ENCODE results near the gene PRDM16.

Gene PRDM16

DNA sequence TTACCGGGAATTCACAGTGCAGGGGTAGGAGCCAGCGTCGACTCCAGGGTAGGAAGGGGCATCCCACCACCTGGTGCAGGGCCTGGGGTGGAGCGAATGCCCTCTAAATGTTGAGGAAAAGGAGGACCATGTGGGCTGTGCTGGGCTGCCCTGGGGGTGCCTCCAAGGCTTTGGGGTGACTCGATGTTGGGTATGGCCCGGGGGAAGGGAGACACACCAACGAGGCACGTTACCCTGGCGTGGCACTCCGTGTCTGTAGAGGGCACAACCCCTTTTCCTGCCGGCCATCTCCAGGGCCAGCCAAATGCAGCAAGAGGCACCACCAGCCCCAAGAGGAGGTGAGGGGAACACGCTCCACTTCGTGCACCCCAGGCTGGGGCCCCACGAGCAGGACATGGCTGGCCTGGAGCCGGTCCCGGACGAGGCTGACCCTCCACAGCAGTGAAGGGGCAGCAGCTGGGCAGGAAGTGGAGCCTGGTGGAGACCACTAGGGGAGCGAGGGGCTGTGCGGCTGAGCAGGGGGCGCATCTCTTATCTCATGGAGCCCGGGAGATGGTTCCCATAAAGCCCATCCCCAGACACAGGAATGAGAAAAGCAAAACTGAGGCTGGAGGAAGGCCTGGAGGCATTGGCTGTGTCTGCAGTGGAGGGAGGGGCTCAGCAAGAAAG is 36.5 kb upstream of the PRDM16 start:
- DNase-seq (ENCODE audit: low read depth) = no peak

GRCh38 chr1:3033040-3033789 is 35.8 kb upstream of the PRDM16 start:
- no peak for DNase-seq (ENCODE audit: low read depth)

DNA sequence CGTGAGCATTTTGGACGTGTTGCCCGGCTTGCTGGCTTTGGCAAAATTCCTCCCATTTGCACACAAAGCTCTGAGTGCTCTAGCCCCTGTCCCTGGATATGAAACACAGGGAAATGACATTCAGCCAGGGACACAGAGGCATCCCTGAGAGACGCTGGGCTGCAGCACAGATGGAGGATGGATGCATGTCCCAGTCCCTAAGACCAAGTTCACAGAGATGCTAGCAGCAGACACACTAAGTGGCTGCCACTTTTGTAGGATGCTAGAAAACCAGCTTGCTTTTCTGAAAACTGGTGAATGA is 35.3 kb upstream of the PRDM16 start:
- no peak for DNase-seq (ENCODE audit: low read depth)

DNA sequence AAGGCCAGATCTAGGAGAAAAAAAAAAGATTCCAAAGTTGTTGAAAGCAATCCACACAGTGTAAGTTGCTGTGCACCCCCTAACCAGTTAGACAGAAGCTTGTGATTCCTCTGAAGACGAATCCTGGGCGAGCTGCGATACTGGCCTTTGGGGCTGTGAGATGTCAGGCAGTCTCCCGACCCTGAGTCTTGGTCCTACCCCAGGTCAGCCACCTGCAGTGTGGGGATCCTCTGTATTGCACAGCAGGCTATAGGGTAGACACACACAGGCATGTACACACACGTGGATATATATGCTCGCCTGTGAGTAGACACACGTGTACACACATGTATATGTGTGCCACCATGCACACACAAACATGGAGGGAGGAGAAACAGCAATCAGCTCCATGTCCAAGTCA is 34.8 kb upstream of the PRDM16 start:
- DNase-seq (ENCODE audit: low read depth) = no peak

DNA sequence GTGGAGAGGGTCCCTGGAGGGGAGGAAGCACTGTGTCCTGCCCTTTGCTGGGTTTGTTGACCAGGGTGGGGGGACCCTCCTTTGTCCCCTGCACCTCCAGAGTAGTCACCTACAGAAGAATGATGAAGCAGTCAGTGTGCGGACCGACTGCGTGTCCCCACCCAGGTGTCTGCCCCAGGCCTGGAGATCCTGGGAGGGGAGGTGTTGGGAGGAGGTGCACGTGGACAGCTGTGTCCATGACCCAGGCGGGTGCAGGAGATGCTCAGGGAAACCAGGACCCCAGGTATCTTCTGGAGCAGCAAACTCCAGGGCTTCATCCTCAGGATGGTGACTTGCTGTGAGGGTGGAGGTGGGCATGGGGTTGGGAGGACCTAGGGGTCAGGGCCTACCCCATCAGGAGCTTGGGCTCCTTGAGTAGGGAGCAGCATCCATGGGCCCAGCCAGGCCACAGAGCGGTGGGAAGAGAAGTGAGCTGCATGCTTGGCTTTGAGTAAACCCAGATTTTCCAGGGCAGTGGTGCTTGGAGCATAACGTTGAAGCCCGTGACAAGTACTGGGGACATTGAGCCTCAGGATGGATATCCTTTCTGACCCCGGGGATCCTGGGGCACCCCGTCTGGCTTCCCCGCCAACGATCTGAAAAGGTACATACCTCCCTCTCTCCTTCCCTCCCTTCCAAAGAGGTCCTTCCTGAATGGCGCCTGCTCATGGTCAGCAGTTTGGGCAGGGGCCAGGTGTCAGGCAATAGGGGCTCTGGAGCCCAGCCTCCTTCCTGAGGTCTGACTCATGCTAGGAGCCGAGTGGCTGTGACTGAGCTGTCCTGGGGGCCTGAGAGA is 34.1 kb upstream of the PRDM16 start:
- DNase-seq (ENCODE audit: low read depth) = no peak

DNA sequence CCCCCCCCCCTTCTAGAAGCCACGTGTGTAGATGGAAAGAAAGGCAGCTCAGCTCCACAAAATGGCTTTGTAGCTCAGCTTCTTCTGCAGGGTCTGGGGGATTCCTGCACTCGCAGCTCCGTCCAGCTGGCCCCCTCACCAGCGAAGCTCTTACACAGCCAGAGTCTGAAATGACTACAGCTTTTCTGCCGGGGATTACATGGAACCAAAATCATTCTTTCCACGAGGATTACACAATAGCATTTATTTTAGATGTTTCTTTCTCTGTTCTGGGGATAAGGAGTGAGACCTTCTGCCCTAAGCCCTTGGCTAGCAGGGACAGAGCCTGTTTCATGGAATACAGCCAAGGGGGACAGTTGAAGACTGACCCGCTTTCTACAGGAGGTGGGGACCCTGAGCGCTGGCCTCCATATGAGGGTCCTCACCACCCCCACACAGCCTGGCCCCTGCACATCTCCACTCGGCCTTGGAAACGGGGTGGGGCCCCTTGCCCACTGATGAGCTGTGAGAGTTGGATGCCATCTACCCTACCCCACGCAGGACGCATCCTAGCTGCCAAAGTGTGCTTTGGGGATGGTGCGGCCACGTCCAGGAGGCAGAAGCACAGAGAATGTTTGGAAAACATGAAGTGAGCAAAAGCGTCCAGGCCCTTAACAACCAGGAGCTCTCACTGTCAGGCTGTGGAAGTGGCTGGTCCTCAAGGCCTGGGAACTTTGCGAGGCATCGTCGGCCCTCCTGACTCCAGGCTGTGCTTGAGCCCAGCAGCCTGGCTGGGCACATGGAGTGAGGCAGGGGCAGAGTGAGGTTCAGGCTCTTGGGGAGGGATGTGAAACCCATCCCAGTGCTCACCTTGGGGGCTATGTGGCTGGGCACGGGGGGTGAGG is 33.2 kb upstream of the PRDM16 start:
- no peak for DNase-seq (ENCODE audit: low read depth)

DNA sequence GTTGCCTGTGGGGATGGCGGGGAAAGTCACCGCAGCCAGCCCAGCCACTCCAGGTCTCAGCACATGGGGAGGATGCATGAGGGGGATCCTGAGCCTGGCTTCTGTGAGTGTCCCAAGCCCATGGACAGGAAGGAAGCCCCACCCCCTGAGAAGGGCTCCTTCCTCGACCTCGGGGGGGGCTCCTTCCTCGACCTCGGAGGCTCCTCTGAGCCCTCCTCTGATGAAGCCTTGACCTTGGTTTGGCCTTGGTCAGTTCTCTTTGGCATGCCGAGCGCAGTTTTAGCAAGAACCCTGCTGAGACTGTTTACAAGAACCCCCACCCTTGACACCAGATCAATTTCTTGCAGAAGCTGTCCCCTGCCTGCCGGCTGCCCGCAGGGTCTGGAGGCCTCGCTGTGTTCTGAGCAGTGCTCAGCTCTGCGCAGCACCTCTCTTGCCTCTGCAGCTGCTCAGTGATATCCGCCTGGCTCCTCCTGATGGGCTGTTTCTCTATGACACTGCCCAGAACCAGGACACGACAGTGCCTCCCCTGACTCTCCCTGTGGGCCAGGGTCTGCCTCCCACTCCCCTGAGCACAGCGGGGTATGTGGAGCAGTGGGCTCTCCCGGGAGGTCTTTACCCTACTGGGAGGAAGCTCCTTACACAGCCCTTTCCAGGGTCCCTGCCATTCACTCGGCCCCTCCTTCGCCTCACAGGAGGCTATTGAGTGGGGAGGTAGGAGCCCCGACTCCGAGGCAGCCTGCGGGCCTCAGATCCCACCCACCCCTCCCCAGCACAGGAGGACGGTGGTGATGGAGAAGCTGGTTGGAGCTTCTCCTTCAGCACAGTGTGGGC is 32.3 kb upstream of the PRDM16 start:
- DNase-seq (ENCODE audit: low read depth) = no peak

DNA sequence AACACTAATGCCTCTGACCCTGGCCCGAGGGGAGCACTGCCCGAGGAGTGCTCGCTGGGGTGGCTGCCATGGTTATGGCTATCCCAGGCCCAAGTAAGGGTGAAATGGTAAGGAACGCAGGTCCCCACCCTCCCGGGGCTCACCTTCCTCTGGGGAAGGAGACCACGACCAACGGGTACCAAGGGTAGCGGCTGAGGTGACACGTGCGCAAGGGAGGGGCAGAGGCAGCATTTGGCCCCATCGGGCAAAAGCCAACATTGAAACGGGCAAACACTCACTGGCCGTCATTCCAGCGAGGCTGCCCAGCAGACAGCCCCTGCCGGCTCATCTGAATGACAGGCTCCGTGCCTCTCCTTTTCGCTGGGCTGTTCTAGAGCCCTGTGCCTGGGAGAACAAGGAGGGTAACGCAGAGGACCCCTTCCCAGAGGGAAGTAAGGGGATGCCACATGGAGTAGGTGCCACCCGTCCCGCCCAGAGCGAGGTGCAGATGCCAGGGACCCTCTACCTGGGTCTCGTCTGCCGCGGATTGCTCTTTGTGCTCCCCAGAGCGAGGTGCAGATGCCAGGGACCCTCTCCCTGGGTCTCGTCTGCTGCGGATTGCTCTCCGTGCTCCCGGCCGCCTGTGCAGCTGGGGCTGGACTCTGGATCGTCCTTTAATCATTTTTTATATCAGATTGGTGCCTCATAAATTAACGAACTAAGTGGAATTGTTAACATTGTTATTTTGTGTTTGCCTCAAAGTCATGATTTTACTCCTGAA is 31.5 kb upstream of the PRDM16 start:
- DNase-seq (ENCODE audit: low read depth) = no peak

DNA sequence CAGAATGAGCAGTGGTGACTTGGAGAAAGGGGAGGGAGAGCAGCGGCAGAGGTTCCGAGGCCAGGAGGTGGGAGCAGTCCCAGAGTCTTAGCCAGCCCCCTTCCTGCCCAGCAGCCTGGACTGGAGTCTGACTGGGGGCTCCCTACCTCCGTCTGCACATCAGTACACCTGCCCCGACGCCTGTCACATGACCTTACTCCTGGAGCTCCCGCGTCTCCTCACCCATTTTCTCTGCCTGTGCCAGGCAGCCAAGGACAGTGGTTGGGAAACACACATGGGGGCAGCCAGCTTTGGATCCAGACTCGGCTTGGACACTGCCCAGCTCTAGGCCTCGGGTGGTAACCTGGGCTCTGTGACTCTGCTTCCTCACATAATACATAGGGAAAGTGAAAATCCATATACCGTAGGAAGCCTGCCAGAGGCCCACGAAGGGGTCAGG is 30.9 kb upstream of the PRDM16 start:
- no peak for DNase-seq (ENCODE audit: low read depth)

DNA sequence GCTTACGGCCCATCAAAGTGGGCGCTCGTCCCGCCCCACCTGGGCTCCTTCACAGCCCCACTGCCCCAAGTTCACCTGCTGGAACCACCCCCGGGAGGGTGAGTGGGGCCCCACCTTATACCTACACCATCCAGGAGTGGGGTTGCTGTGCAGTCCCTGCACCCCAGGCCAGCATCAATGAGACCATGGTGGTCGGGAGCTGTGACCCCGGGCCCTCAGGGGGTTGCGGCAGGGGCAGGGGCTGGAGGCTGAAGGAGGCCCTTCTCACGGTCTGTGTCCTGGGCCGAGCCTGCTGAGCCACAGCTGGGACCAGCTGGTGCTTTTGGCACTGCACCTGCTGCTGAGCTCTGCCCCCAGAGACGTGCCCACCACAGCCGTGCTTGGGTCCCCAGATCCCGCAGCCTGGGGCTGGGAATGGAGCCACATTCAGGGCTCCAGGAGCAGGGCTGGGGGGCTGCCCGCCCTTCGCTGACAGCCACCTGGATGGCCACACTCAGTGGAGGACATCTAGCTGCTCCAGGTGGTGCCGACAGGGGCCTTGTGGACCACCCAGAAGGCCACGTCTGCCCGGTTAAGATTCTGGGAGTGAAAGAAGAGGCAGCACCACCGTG is 30.3 kb upstream of the PRDM16 start:
- DNase-seq (ENCODE audit: low read depth) = no peak

DNA sequence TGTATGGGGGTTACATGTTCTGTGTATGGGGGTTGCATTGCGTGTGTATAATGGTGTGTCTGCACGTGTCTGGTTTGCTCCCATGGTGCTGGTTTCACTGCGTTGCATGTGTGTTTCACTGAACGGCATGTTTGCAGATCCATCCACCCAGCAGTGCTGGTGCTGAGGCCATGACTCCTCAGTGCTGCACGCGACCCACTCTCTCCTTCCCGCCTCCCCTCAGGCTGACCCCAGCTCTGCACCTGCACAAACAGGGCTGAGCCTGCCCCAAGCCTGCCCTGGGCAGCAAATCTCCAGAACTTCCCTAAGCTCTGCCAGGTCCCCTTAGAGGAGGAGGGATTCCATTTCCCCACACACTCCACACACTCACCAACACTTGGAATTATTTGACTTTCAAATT is 29.0 kb upstream of the PRDM16 start:
- no peak for DNase-seq (ENCODE audit: low read depth)

DNA sequence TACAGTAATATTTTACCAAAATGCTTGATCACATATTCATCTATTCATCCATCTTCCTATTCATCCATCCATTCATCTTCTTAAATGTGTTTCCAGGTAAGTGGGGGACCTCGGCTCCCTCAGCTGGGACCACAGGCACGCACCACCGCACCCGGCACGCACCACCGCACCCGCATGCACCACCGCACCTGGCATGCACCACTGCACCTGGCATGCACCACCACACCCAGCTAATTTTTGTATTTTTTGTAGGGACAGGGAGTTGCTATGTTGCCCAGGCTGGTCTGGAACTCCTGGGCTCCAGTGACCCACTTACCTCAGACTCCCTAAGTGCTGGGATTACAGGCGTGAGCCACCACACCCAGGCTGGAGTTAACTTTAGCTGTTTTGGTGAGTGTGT is 26.5 kb upstream of the PRDM16 start:
- DNase-seq (ENCODE audit: low read depth) = no peak

DNA sequence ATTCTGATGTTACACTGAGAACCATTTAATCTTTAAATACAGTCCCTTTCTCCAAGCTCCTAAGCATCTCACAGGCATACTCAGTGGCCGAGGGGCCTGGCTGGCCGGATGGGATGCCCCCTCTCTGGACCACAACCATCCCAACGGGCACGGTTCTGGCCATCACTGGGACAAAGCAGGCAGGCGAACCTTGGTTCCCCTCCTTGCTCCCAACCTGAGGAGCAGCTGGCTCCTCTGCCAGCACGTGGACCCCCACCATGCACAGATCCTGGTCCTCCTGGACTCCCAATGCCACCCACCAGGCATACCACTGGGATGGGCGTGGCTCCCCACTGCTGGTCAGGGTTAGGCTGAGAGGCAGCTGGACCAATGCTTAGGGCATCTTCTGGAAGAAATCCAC is 19.8 kb upstream of the PRDM16 start:
- DNase-seq (ENCODE audit: low read depth) = no peak

- no peak for DNase-seq (ENCODE audit: low read depth)
Observed at GRCh38 chr1:3049905-3050304, 19.1 kb upstream of the PRDM16 start.

GRCh38 chr1:3050603-3051002 is 18.4 kb upstream of the PRDM16 start:
- DNase-seq (ENCODE audit: low read depth) = no peak

DNA sequence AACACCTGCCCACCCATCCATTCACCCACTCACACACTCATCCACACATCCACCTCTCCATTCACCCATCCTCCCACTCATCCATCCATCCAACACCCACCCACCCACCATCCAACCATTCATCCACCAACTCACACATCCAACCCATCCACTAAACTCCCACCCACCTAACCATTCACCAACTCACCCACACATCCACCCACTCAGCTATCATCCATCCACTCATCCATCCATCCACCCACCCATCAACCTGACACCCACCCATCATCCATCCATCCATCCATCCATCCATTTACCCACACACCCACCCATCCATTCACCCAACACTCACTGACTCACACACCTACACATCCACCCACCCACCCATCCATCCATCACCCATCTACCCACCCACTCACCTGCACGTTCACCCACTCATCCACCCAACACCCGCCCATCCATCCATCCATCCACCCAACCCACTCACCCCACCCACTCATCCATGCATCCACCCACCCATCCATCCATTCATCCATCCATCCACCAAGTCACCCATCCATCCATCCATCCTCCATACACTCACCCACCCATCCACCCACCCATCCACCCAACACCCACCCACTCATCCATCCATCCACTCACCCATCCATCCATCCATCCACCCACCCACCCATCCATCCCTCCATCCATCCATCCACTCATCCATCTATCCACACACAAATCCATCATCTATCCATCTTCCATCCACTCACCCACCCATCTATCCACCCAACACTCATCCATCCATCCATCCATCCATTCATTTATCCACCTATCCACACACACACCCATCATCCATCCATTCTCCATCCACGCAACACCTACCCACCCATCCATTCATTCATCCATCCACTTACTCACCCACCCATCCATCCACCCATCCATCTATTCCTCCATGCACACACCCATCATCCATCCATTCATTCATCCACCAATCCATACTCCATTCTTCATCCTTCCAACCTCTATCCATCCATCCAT is 17.4 kb upstream of the PRDM16 start:
- DNase-seq (ENCODE audit: low read depth) = no peak

DNA sequence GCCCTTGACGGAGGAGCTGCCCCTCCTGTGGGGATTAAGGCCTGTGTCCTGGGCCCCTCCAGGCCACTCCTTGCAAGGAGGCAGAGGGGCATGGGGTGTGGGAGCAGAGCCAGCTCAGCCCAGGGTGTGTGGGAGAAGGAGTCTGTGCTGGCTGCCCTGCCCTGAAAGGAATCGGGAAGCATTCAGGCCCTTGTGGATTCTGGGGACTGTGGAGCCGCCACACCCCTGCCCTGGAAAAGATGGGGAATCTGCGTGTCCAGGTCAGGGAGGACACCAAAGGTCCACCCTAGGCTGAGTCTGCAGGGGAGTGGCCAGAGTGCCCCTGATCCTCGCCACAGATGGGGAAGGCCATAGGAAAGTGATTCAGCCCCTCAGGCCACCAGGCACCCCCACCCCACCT is 16.5 kb upstream of the PRDM16 start:
- DNase-seq (ENCODE audit: low read depth) = no peak

DNA sequence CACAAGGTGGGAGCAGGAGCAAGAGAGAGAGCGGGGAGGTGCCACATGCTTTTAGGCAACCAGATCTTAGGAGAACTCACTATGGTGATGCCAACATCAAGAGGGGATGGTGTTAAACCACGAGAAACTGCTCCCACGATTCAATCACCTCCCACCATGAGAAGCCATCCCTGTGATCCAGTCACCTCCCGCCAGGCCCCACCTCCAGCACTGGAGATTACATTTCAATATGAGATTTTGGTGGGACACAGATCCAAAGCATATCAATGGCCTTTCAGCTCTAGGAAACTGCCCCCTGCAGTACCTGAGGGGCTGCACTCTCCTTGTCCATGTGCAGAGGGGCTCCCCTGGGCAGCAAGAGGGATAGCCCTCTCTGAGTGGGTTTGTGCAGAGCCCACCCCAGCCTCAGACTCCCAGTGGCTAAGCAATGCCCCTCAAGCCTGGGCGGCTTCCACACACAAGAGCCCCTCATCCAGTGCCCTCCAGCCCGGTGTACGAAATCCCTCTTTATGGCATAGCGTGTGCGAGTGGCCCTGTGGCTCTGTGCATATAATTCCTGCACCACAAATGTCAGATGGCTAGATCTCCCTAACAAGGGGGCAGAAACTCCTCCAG is 15.5 kb upstream of the PRDM16 start:
- DNase-seq (ENCODE audit: low read depth) = no peak

All from HS-5 (cell line).